Breast epithelium (tissue), 3 donors: ENCODE data around the gene IL1RAPL2.

Source experiments
- POLR2A ChIP-seq: fragments of 450-650 bp; IDR thresholded peaks from one replicate; pipeline ENCODE4 v1.6.1; 2016; ENCODE audit warnings: antibody characterized with exemption, mild to moderate bottlenecking, moderate library complexity
- POLR2AphosphoS5 ChIP-seq, 3 donors: sonication (generic); formaldehyde crosslinking; IDR thresholded peaks; one replicate each; pipeline ENCODE4 v1.6.1; 2017; ENCODE audit warnings: antibody characterized with exemption in 3 of 3
- TF ChIP-seq, protein P1 (sequence below), 3 donors: fragments of 450-650 bp; IDR thresholded peaks; one replicate each; pipeline ENCODE4 v1.5.1; 2016 to 2017; ENCODE audit warnings: antibody characterized with exemption in 3 of 3, mild to moderate bottlenecking in 3 of 3, moderate library complexity in 3 of 3

DNA sequence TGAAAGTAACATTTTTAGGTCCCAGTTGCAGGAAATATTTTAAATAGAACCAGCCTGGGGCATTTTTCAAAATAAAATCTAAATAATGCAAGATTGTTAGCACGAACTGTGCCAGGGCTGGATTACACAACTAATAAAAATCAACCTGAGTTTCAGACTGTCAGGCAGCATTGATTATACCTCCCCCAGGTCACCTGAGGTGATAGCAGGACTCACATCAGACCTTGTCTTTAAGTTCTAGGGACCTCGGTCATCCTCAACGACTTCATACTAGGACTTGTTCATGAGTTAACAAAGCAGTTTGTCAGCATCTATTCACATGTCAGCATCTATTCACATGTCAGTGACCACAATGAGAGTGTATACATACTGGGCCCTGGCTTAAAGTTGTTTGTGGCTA, 663.1 kb downstream of the IL1RAPL2 start:
- TF ChIP-seq POLR2AphosphoS5 (IDR thresholded peaks at IDR 0.05) (no peak), POLR2A (no peak)
- TF ChIP-seq, protein P1, sequence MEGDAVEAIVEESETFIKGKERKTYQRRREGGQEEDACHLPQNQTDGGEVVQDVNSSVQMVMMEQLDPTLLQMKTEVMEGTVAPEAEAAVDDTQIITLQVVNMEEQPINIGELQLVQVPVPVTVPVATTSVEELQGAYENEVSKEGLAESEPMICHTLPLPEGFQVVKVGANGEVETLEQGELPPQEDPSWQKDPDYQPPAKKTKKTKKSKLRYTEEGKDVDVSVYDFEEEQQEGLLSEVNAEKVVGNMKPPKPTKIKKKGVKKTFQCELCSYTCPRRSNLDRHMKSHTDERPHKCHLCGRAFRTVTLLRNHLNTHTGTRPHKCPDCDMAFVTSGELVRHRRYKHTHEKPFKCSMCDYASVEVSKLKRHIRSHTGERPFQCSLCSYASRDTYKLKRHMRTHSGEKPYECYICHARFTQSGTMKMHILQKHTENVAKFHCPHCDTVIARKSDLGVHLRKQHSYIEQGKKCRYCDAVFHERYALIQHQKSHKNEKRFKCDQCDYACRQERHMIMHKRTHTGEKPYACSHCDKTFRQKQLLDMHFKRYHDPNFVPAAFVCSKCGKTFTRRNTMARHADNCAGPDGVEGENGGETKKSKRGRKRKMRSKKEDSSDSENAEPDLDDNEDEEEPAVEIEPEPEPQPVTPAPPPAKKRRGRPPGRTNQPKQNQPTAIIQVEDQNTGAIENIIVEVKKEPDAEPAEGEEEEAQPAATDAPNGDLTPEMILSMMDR (IDR thresholded peaks at IDR 0.05) = no peak
